ENCODE results near the gene CAMTA1. TPM values are rescaled to one million over a fixed set of nuclear protein-coding genes. Genes with fewer than 3 reads are reported as not detected.

CAMTA1 gene
- total RNA-seq, 1 donor from 2014 or later = 127 TPM

DNA sequence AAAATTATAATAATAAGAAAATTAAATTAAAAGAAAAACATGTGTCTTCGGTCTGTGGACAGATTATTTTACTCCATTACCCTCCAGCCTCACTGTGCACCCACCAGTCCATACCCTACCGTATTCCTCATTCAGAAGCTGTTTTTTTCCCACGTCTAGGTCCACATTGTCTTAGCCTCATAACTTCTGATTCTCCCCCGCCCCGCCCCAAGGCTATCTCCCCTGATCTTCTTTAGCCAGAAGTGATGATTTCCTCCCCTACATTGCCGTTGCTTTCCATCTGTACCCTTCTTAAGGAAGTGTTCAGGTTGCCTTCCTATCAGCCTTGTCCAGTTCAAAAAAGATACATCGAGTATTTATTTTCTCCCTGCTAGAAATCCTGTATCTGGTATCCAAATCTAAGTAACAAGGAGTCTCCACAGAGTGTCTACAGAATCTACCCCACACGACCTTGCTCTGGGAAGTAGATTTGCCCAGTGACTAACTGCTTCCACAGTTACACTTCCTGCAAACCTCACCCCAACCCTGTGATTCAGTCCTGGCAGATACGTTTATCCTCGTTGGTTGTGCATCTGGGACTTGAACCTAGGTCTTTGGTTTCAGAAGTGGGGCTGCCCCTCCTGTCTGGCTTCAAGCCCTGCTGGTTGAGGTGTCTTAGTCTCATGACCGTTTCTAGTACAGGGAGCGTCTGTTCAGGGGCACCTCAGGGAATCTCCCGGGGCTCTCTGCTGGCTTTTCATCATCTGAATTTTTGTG is 470.2 kb downstream of the CAMTA1 start:
- FAIRE-seq = no peak

DNA sequence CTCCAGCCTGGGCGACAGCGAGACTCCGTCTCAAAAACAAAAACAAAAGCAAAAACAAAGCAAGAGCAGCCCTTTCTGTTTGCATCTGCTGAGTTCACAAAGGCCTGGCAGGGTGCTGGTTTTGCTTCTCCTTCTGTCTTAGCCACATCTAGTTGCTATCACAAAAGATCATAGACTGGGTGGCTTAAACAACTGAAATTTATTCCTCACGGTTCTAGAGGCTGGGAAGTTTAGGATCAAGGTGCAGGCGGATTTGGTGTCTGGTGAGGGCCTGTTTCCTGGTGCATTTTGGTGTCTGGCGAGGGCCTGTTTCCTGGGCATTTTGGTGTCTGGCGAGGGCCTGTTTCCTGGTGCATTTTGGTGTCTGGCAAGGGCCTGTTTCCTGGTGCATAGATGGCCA is 471.3 kb downstream of the CAMTA1 start:
- FAIRE-seq = no peak
- DNase-seq (ENCODE audit: low spot score in 2 of 2) = no peak

More for the DNA sequence above, 470.2 kb downstream of the CAMTA1 start:
- no peak for DNase-seq (ENCODE audit: low spot score in 2 of 2)

DNA sequence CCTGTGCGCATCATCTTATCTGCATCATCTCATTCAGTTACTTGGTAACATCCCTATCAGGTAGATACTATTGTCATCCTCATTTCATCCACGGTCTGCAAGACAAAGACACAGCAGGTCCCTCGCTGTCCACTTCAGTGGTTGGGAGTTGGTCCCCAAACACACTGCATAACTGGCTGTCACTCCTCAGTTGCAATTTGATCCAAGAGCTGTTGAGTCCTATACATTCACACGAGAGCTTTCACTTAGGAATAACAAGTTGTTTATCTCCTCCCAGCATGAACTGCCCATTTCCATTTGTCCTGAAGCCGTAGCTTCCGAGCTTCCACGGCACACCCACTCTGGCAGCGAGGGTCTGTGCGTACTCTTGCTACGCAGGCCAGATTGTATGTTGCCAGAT is 472.0 kb downstream of the CAMTA1 start:
- FAIRE-seq (no peak), DNase-seq (ENCODE audit: low spot score in 2 of 2) (no peak)

DNA sequence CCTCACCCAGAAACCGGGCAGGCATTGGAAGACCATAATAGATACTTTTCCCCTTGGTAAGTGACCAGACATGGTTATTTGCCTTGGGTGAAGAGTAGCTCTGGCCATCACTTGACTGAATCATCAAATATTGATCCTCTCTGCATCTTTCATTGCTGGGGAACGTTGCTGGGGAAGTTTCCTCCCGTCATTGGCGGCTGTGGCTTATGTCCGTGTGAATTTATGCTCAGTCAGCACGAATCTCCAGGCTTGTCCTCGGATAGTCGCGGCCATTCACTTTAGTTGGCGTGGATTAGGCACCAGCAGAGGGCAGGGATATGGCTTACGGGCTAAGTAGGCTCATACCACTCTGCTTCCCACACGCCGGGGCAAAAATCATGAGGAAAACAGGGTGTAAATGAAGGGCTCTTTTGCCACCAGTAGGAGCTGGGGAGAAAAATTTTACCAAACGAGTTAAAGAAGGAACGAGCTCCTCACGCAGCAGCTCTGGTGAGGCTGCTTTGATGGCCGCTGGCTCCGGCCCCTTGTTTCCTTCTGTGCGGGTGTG is 473.4 kb downstream of the CAMTA1 start:
- no peak for FAIRE-seq

DNA sequence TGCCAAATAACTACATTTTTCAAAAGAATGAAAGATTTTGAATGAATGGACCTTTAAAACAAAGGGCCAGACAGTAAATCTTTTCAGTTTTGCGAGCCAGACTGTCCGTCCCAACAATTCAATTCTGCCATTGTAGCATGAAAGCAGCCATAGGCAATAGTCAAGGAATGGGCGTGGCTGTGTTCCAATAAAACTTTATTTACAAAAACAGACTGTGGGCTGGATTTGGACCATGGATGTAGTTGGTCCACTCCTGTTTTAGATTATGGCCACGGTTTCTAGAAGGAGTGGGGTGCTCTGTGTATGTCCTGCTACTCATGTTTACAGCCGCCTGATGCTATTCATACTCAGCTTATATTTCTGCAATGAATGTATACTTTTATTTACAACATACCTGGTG is 474.7 kb downstream of the CAMTA1 start:
- FAIRE-seq = no peak

More for the DNA sequence above, 473.4 kb downstream of the CAMTA1 start:
- DNase-seq (ENCODE audit: low spot score in 2 of 2) = no peak

DNA sequence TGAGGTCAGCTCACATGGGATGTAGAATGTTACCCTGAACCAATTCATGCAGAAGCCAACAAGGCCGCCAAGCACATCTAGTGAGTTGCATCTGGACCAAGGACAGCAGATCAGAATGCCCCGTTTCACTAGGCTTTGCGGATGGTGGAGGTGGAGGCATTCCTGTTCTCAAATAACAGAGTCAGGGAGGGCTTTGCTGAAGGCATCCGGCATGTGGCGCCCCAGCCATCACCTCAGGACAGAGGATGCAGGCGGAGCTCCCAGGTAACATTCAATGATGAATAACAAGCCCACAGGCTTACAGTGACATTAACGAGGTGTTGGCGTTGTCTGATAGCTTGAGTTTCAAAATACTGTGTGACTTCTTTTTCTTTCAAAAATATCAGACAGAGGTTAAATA is 476.2 kb downstream of the CAMTA1 start:
- no peak for DNase-seq (ENCODE audit: low spot score in 2 of 2)
- FAIRE-seq = no peak

More for the DNA sequence above, 474.7 kb downstream of the CAMTA1 start:
- DNase-seq (ENCODE audit: low spot score in 2 of 2) = no peak

DNA sequence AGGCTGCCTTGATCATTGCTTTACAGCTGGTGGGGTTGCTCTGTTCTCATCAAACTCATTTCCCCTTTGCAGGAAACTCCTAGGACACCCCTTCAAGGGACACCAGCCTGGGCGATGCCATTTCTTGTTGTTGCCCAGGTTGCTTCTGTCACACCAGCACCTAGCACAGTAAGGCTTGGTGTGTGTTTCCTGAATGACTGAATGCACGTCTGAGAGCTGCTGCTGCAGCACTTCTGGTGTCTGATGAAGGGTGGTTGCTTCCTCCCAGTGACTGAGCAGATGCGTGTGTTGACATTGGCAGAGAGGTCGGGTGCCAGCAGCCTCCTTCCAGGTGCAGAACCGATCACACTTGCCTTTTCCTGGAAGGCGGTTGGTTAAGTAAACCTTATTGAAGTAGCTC is 477.4 kb downstream of the CAMTA1 start:
- FAIRE-seq (no peak), DNase-seq (ENCODE audit: low spot score in 2 of 2) (no peak)

DNA sequence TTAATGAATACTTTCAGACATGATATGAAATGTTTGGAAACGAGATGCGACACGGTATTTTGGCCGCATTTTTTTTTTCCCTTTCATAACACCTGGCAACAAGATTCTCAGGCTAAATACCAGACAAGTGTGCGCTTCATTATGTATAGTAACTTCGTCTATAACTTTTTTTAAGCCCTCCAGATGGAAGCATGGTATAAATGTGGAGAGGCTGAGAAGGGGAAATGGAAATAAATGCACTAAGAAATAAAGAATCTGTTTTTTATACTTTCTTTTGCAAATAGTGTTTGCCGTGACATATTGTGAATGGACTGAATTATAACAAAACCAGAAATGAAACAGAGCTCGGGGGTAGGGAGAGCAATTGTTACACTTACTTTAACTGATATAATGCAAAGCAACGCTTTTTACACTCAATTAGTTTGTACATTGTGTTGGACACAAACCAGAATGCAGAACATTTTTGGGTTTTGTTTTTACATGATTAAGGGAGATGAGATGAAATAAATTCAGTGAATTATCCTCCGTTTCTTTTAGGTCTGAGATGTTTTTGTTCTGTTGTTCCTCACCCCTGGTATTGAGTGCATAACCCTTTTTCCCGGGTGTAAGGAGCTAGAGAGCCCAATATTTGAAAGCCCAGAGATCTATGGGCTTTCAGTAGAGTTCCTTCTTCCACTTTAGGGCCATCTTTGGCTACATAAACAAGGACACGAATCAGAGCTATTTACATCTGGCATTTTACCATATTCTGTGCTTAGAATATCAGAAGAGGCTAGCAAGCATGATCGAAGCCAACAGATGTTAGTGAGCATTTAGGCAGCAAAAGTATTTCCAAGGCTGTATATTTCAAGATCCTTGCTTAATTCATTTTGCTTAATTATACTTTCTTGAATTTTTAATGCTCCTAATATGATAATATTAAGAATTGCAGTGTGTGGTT is 478.0 kb downstream of the CAMTA1 start:
- FAIRE-seq = no peak
- DNase-seq (ENCODE audit: low spot score in 2 of 2) = no peak

DNA sequence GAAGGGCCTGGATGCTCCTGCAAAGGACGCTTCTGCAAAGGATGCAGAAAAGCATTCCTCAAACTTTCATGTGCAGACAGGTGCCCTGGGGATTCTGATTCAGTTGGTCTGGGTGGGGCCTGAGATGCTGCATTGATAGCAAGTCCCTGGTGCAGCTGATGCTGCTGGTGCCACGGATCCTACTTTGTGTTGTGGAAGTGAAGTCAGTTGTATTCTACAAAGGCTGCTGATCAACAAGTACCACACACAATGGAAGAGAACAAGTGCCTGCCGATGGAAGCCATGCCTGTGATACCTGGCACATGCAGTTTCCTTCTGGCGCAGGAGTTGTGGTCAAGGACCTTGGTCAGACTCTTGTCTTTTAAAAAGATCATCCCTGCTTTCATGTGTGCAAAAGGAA is 478.8 kb downstream of the CAMTA1 start:
- no peak for DNase-seq (ENCODE audit: low spot score in 2 of 2)
- FAIRE-seq = no peak

DNA sequence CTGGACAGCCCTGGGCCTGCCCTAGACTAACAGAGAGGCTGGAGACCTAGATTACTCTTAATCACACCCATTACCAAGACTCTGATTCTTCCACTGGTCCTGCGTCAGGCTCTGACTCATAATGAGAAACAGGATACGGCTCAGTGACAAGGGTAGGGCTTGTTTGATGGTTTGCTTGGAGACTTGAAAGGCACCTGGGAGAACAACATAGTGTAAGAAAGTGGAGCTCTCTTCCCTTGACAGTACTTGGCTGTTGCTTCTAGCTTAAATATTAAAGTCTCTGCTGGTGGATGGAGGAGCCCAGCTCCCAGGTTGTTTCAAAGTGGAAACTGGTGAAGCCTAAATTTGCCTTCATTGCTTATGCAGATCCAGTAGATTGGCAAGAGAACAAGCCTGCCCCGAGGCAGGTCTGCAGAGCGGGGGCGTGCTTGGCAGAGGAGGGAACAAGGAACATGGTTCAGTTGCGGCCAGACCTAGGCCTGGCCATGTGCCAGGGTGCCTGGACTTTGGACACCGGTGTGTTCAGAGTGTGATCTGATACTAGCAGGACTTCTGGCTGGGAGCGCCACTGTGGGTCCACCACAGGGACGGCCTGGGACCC is 480.6 kb downstream of the CAMTA1 start:
- no peak for FAIRE-seq
- no peak for DNase-seq (ENCODE audit: low spot score in 2 of 2)

DNA sequence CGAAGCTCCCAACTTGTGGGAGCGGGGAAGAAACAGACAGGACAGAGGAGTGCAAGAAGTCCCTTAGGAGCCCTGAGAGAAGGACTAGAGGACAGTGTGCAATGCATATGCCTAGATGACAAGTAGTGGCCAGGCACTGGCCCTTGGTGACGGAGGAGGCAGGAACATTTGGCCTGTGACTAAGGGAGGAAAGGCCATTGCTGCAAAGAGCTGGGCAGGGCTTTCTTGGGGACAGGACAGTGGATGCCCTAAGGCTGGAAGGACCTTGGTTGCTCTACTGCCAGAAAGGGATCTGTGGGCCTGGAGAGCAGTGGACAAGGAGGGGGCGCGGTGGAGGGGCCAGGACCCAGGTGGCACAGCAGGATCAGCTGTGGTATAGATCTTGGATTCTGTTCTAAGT is 481.3 kb downstream of the CAMTA1 start:
- FAIRE-seq (no peak), DNase-seq (ENCODE audit: low spot score in 2 of 2) (no peak)

DNA sequence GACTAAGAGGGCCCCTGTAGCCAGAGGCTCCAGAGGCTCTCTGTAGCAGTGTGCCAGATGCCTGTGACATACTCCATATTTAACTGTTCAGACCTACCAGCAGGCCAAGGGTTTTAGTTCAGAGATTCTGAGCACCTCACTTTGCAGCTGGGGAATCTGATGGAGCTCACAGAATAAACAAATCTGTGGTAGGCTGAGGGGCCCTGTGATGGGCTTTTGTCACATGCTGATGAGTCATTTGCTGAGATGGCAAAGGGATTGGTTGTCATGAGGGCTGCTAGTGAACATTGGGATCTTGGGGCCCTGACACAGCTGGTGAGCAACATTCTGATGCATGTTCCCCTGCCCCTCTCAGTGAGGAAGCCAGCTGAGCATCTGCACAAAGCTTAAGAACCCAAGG is 482.2 kb downstream of the CAMTA1 start:
- FAIRE-seq (no peak), DNase-seq (ENCODE audit: low spot score in 2 of 2) (no peak)

DNA sequence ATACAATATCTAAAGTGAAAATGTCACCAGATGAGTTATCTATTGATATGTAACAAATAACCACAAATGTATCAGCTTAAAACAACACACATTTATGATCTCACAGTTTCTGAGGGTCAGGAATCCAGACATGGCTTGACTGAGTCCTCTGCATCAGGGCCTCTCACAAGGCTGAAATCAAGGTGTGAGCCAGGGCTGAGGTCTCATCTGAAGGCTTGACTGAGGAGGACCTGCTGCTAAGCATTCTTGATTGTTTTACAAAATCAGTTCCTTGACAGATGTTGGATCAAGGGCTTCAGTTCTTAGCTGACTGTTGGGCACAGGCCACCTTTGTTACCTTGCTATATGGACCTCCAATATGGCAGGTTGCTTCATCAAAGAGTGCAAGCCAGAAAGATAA is 483.7 kb downstream of the CAMTA1 start:
- FAIRE-seq = no peak

DNA sequence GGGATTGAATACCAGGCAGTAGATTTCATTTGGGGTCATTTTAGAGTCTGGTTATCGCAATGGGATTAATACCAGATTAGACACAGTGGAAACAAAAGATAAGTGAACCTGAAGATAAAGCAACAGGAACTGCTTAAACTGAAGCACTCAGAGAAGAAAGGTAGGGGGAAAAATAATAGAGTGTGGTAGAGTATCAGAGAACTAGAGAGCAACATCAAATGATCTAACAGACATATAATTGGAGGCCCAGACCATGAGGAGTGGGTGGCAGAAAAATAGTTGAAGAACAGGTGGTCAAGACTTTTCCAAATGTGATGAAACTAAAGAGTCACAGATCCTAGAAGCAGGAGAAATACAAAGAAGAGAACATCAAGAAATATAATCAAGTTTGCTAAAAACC is 484.3 kb downstream of the CAMTA1 start:
- DNase-seq (ENCODE audit: low spot score in 2 of 2) (no peak), FAIRE-seq (no peak)

More for the DNA sequence above, 483.7 kb downstream of the CAMTA1 start:
- no peak for DNase-seq (ENCODE audit: low spot score in 2 of 2)

DNA sequence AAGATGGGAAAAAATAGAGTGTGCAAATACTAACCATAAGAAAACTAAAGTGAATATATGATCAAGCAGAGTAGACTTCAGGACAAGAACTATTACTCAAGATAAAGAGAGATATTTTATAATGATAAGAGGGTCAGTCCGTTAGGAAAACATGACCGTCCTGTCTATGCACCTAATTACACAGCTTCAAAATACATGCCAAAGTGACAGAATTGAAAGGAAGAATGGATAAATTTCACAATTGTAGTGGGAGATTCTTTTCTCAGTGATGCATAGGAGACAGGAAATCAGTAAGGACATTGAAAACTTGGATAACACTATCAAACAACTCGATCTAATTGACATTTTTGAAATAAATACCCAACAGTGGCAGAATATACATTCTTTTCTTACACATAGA is 489.0 kb downstream of the CAMTA1 start:
- DNase-seq (ENCODE audit: low spot score in 2 of 2) (no peak), FAIRE-seq (no peak)

DNA sequence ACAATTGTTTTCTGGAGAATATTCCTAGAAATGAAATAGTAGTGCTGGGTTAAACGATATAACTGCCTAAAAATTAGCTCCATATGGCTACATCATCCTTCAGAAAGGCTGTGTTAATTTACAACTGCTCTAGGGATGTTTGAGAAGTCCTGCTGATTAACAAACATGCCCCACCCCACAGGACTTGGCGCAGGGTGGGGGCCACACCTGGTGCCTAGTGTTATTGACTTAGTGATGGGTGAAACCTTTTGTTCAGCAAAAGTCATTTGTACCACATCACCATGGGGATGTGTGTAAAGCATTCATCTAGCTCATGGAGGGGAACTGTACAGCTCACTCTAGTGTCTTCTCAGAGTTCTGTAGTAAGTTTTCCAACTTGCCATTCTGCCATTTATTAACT is 492.8 kb downstream of the CAMTA1 start:
- FAIRE-seq (no peak), DNase-seq (ENCODE audit: low spot score in 2 of 2) (no peak)

DNA sequence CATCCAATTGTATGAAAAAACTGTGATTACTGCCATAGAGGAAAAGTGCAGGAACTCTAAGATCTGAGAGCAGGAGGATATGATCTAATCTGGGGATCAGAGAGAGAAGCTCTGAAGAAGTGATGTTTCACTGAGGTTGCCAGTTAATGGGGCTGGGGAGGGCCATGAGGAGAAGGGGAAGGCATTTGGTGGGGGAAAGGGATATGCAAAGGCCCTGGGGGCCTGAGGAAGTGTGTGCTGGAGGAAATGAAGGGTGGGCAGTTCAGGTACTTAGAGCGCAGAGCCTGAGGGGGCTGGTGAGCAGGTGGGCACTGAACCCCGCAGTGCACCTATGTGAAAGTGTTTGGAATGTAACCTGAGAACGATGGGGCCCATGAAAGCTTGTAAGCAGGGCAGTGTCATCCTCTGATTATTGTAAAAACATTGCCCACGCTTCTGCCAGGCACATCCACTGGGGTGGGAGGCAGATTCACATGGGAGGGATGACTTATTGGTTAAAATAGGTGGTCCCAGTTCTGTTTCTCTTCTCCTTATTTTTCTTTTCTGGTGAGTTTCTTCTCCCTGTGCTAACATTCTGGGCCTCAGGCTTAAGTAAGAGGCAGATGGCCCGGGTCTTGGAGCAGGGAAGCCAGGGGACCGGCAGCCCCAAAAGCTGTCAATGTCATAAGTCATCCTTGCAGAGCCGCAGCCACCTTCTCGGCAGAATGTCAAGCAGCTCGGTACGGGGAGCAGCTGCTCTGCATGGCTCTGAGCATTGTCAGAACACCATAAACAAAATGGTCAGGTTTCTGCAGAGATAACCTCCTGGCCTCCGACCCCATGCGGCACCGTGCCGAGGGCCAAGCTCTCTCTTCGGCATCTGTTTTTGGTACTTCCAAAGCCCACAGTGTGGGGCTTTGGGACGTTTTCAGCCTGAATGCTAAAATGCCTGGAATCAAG is 493.8 kb downstream of the CAMTA1 start:
- DNase-seq (ENCODE audit: low spot score in 2 of 2) = no peak
- no peak for FAIRE-seq

DNA sequence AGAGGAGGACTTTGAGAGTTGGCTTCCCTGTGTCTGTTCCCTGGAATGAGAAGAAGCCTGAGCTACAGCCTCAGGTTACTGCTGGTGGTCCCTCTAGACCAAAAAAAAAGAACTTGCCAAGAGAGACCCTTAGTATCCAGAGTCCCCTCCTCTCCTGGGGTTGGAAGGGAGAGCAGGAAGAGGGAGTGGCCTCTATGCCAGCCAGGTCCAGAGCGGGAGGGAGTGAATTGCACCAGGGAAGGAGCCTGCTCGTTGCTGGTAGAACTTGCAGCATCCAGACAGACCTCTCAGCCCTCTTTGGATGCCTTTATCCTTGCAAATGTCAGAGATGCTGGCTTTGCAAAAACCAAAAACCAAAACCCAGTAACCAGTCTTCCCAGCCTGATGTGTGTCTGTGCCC is 494.5 kb downstream of the CAMTA1 start:
- FAIRE-seq = no peak
- DNase-seq (ENCODE audit: low spot score in 2 of 2) = no peak

DNA sequence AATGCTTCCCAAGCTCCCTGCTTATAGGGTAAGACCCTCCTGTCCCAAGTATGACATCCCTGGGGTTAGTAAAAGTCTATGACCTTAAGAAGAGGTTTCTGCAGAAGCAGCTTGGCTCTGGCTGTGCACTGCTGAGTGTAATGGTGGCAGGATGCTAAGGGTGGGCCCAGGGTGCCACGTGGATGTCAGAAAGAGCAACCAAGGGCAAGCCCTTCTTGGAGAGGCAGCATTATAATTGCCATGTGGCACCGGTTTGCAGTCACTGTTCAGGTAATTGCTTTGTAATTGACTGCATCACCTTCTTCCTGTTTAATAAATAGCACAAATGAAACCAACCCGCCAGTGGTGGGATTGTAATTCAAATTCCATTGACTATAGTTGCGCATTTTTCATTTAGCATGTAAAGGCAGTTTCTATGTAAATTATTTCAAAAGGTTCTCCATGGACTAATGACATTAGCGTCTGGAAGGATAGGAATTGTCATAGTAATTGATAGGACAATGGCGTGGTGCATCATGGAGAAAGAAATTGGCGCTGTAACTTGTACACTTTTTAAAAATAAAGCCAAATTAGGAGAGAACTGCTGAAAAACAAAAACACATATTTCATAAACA is 495.2 kb downstream of the CAMTA1 start:
- DNase-seq (ENCODE audit: low spot score in 2 of 2) (no peak), FAIRE-seq (no peak)
